Endothelial cell of umbilical vein (primary cell): ENCODE measurements around the gene SGPP1. TPM values are rescaled to one million over a fixed set of nuclear protein-coding genes. Genes with fewer than 3 reads are reported as not detected.
A peak's percentile ranks its signal among the peaks of the same experiment; 100 is the strongest.

Experiments used
- BruUV-seq: library from RNA; stranded (reverse); fragments of 400-500 nt; replicated peaks from 2 replicates; lab custom pipeline; 2021; lab: Mats Ljungman, UMichigan
- CTCF ChIA-PET: fragments of 300-600, 350-600 bp; sonication (Branson Sonifier 250); formaldehyde crosslinking; loops from one replicate; lab custom pipeline; 2021; ENCODE audit warnings: antibody characterized with exemption, inconsistent platforms; lab: Charles Lee
- POLR2A ChIA-PET: fragments of 300-600, 350-600 bp; sonication (Branson Sonifier 250); formaldehyde crosslinking; loops from one replicate; lab custom pipeline; 2021; ENCODE audit warnings: antibody characterized with exemption, inconsistent platforms; lab: Charles Lee
- DNase-seq: peaks from one replicate; pipeline ENCODE4 v3.0.0-alpha.2; 2011; ENCODE audit warnings: low read depth, low spot score
- FAIRE-seq: peaks from 2 replicates; lab custom pipeline; 2011; peaks lifted over from hg19 to GRCh38; lab: Jason Lieb, UNC
- H2AFZ ChIP-seq: 2 replicates; pipeline ENCODE4 v1.6.0; 2012; ENCODE audit warnings: low read depth, low read length, control low read depth, inconsistent platforms
- H3K27ac ChIP-seq: 2 replicates; pipeline ENCODE4 v1.5.1; 2011; ENCODE audit warnings: low read depth, mild to moderate bottlenecking, control low read depth, low read length, moderate library complexity; ENCODE audit not compliant: insufficient read depth
- H3K27me3 ChIP-seq, 2 experiments: 2 replicates each; pipeline versions ENCODE4 v1.6.0 to v1.6.1; 2011; ENCODE audit warnings: low read length in 2 of 2, mixed read lengths in 1 of 2; ENCODE audit not compliant: control insufficient read depth in 2 of 2, insufficient read depth in 2 of 2
- H3K36me3 ChIP-seq, 2 experiments: 2 replicates in 1 of 2; 3 replicates in 1 of 2; pipeline ENCODE4 v1.5.1; 2011; ENCODE audit warnings: low read length in 2 of 2, mild to moderate bottlenecking in 1 of 2, moderate library complexity in 1 of 2; ENCODE audit not compliant: control insufficient read depth in 2 of 2, insufficient read depth in 2 of 2; ENCODE audit errors: extremely low read depth in 1 of 2
- H3K4me1 ChIP-seq: 3 replicates; pipeline ENCODE4 v1.5.1; 2011; ENCODE audit warnings: mild to moderate bottlenecking, low read length; ENCODE audit not compliant: control insufficient read depth, insufficient read depth; ENCODE audit errors: extremely low read depth
- H3K4me2 ChIP-seq: 2 replicates; pipeline ENCODE4 v1.6.1; 2011; ENCODE audit warnings: low read length, control low read depth, mixed read lengths; ENCODE audit not compliant: insufficient read depth
- H3K4me3 ChIP-seq, 3 experiments: fragments of 200-600 bp in 1 of 3; sonication (generic), shearing (Covaris generic) in 1 of 3; replicated peaks in 1 of 3; 2 replicates each; pipeline ENCODE4 v1.5.1; 2011 to 2016; ENCODE audit warnings: control low read depth in 3 of 3, low read length in 3 of 3, mild to moderate bottlenecking in 2 of 3, inconsistent platforms in 1 of 3, low read depth in 1 of 3, moderate library complexity in 1 of 3; ENCODE audit not compliant: insufficient read depth in 1 of 3
- H3K79me2 ChIP-seq: 2 replicates; pipeline ENCODE4 v1.6.0; 2012; ENCODE audit warnings: low read length, inconsistent platforms; ENCODE audit not compliant: control insufficient read depth, insufficient read depth
- H3K9ac ChIP-seq: replicated peaks from 2 replicates; pipeline ENCODE3; 2011; ENCODE audit warnings: low read length, control low read depth; ENCODE audit not compliant: insufficient read depth; ENCODE audit errors: extremely low read depth
- H3K9me1 ChIP-seq: replicated peaks from 3 replicates; pipeline ENCODE4 v1.6.0; 2011; ENCODE audit warnings: mild to moderate bottlenecking, low read length; ENCODE audit not compliant: control insufficient read depth, insufficient read depth; ENCODE audit errors: extremely low read depth
- H3K9me3 ChIP-seq: replicated peaks from 2 replicates; pipeline ENCODE4 v1.5.1; 2012; ENCODE audit warnings: low read length, inconsistent platforms; ENCODE audit not compliant: control insufficient read depth, insufficient read depth
- H4K20me1 ChIP-seq: replicated peaks from 2 replicates; pipeline ENCODE3; 2011; ENCODE audit warnings: mild to moderate bottlenecking, low read length; ENCODE audit not compliant: control insufficient read depth, insufficient read depth; ENCODE audit errors: extremely low read depth
- CTCF ChIP-seq, 2 donors: IDR thresholded peaks; 1 replicate in 1 of 2; 2 replicates in 1 of 2; pipeline ENCODE4 v1.5.1; 2011; ENCODE audit warnings: low read length in 2 of 2, mild to moderate bottlenecking in 2 of 2, moderate library complexity in 2 of 2, control low read depth in 1 of 2, inconsistent platforms in 1 of 2, low read depth in 1 of 2; ENCODE audit not compliant: insufficient read depth in 1 of 2; ENCODE audit errors: extremely low read depth in 1 of 2
- EZH2 ChIP-seq: IDR thresholded peaks from 2 replicates; pipeline ENCODE4 v1.6.1; 2012; ENCODE audit warnings: borderline replicate concordance, low read depth, mild to moderate bottlenecking, moderate library complexity, low read length, inconsistent platforms; ENCODE audit not compliant: severe bottlenecking
- FOS ChIP-seq: IDR thresholded peaks from 2 replicates; pipeline ENCODE4 v1.6.1; 2011; ENCODE audit warnings: mild to moderate bottlenecking, low read length, moderate library complexity, borderline replicate concordance; ENCODE audit not compliant: insufficient read depth
- GATA2 ChIP-seq: IDR thresholded peaks from 2 replicates; pipeline ENCODE4 v1.7.0; 2011; ENCODE audit warnings: low read depth, mild to moderate bottlenecking, moderate library complexity, mixed read lengths, low read length; ENCODE audit not compliant: insufficient read length, insufficient read depth
- JUN ChIP-seq: IDR thresholded peaks from 2 replicates; pipeline ENCODE4 v1.6.1; 2011; ENCODE audit warnings: borderline replicate concordance, low read depth; ENCODE audit not compliant: insufficient read length, insufficient read depth
- MAX ChIP-seq: IDR thresholded peaks from 2 replicates; pipeline ENCODE4 v1.6.1; 2011; ENCODE audit not compliant: insufficient read depth, insufficient read length
- POLR2A ChIP-seq: IDR thresholded peaks from 2 replicates; pipeline ENCODE4 v1.6.1; 2012; ENCODE audit warnings: low read depth, mild to moderate bottlenecking, control low read depth, low read length
- POLR2AphosphoS5 ChIP-seq: IDR thresholded peaks from 2 replicates; pipeline ENCODE4 v1.6.1; 2012; ENCODE audit warnings: low read depth, mild to moderate bottlenecking, control low read depth, low read length, moderate library complexity; ENCODE audit not compliant: insufficient read depth
- dilution Hi-C: fragments of 300-500 bp; cut with MboI; formaldehyde crosslinking; loops from one replicate; pipeline ENCODE4 v1.15.0; 2019; ENCODE audit warnings: low sequenced_read_pairs; ENCODE audit not compliant: extremely low pct_ligation_motif_present
- intact Hi-C: fragments of 100-400 bp; cut with micrococcal nuclease; formaldehyde crosslinking; loops from one replicate; pipeline ENCODE4 v1.10.0; 2022
- polyA plus RNA-seq, 4 experiments: library from polyadenylated mRNA; depleted of rRNA in 3 of 4; stranded (reverse) in 3 of 4; unstranded in 1 of 4; fragments of >200 nt; gene quantifications; 2 replicates each; pipeline versions ENCODE4 v1.2.1 to v1.2.3, GENCODE V29; 2011 to 2012; ENCODE audit warnings: missing spikeins in 1 of 4
- total RNA-seq: library from RNA; stranded (reverse); gene quantifications from 2 replicates; pipeline ENCODE4 v1.2.3, GENCODE V29; 2021

The SGPP1 gene
- total and polyA plus RNA-seq, 2 donors (not counting 3 experiments of a cell fraction or from before 2014, with no cell fraction given): 6.2 to 7.9 TPM

- no peaks in the 10 kb centered on the region for H3K9me1 ChIP-seq
- no TSS peak for BruUV-seq
- H3K27me3 ChIP-seq: no peaks in the 10 kb centered on the region
- TF ChIP-seq EZH2 (no peak), POLR2A (no peak)
- H2AFZ ChIP-seq: peak overlapping the region; percentile 64
- CTCF ChIA-PET: interaction anchor here (0.5 to 3.3 kb wide), 4 partner anchors 47 to 530 kb away, joined by 3 to 16 read pairs (median 5); no protein-coding TSS in a partner anchor
- H3K36me3 ChIP-seq: no peaks in the 10 kb centered on the region
- POLR2A ChIA-PET: no interaction called here
- no peak overlapping the region for H3K4me3 ChIP-seq
- no peaks in the 10 kb centered on the region for H4K20me1 ChIP-seq
- H3K4me1 ChIP-seq: peaks cover 8% of the 10 kb centered on the region
- FAIRE-seq (no peak), DNase-seq (no peak)
- intact Hi-C loops (loop anchor here (5.0 kb wide), 1 partner anchor 231 kb away; the partner anchor contains the start of gene PPP2R5E), dilution Hi-C loops (no loop called here)
- H3K79me2 ChIP-seq: no peaks in the 10 kb centered on the region
- H3K27ac ChIP-seq: no peak overlapping the region
- H3K9me3 ChIP-seq: no peaks in the 10 kb centered on the region
- H3K4me2 ChIP-seq: no peak overlapping the region
- H3K9ac ChIP-seq: no peak overlapping the region
These were observed 45.6 kb upstream of the SGPP1 start for GRCh38 chr14:63773504-63773903.

- Histone ChIP-seq H3K79me2 (no peaks in the 10 kb centered on the region), H3K9me3 (no peaks in the 10 kb centered on the region), H3K36me3 (no peaks in the 10 kb centered on the region), H3K4me3 (no peak overlapping the region), H2AFZ (no peak overlapping the region), H3K4me2 (no peak overlapping the region), H4K20me1 (no peaks in the 10 kb centered on the region), H3K9me1 (no peaks in the 10 kb centered on the region), H3K27ac (no peak overlapping the region), H3K27me3 (no peaks in the 10 kb centered on the region), H3K9ac (no peak overlapping the region), H3K4me1 (no peaks in the 10 kb centered on the region)
- BruUV-seq: no TSS peak
- DNase-seq (peak; percentile 63), FAIRE-seq (peak; percentile 67)
- TF ChIP-seq GATA2 (no peak), FOS (no peak), CTCF (IDR thresholded peaks at IDR 0.05; ENCODE audit: extremely low read depth in 1 of 2, insufficient read depth in 1 of 2, low read depth in 1 of 2, low read length in 2 of 2) (peak; percentile 53 to 58), POLR2AphosphoS5 (no peak), MAX (no peak), JUN (no peak)
- dilution Hi-C loops (no loop called here), intact Hi-C loops (loop anchor here (1.0 to 5.0 kb wide), 4 partner anchors 42 to 381 kb away; partner anchors contain the start of genes PPP2R5E and SGPP1)
- CTCF ChIA-PET: interaction anchor here (0.6 to 4.1 kb wide), 50 partner anchors 11 to 1608 kb away, joined by 3 to 65 read pairs (median 4); partner anchors contain the start of genes PPP2R5E, SGPP1 and WDR89
- POLR2A ChIA-PET: interaction anchor here (0.6 kb wide), 1 partner anchor 181 kb away, joined by 3 read pairs; no protein-coding TSS in a partner anchor
These were observed 42.4 kb upstream of the SGPP1 start for GRCh38 chr14:63770187-63770807.
